ENCODE data around the gene TMEM63A. TPM values are rescaled to one million over a fixed set of nuclear protein-coding genes. Genes with fewer than 3 reads are reported as not detected.
A peak's percentile ranks its signal among the peaks of the same experiment; 100 is the strongest.

TMEM63A gene
- total and polyA plus RNA-seq, 2 of the 13 experiments (the other 11 are each of a cell fraction or from before 2014, with no cell fraction given): 23.9 to 53.3 TPM

DNA sequence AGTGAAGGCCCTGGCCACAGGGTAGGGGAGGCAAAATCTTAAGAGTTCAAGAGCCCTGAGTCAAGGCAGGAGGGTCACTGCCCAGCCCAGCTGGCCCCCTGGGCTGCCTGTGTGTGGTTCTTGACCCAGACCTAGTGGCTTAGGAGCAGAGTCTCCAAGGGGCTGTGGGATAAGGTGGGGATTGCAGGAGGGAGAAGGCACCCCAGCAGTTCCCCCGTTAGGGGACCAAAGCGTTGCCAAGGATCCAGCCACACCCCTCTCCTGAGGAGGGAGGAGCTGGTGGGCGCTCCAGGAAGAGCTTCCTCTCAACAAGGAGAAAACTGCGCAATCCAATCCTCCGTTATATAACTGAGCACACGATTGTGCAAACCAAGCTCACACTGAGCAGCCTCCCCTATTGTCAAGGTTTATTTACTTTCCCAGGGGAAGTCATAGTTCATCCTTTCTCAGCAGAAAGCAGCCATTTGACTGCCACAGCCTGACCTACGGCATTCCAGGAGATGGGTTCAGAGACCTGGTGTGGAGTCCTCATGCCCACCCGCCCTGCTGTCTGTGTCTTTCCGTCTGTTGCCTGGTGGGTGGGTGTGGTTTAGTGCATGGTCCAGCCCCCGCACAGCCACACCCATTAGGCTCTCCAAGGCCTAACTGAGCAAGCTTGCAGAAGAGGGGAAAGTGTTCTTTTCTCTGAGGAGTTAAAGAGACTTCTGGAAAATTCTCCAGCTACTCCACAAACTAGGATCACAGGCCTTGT is 68.8 kb downstream of the TMEM63A start (continued):
- TF ChIP-seq, protein P1, sequence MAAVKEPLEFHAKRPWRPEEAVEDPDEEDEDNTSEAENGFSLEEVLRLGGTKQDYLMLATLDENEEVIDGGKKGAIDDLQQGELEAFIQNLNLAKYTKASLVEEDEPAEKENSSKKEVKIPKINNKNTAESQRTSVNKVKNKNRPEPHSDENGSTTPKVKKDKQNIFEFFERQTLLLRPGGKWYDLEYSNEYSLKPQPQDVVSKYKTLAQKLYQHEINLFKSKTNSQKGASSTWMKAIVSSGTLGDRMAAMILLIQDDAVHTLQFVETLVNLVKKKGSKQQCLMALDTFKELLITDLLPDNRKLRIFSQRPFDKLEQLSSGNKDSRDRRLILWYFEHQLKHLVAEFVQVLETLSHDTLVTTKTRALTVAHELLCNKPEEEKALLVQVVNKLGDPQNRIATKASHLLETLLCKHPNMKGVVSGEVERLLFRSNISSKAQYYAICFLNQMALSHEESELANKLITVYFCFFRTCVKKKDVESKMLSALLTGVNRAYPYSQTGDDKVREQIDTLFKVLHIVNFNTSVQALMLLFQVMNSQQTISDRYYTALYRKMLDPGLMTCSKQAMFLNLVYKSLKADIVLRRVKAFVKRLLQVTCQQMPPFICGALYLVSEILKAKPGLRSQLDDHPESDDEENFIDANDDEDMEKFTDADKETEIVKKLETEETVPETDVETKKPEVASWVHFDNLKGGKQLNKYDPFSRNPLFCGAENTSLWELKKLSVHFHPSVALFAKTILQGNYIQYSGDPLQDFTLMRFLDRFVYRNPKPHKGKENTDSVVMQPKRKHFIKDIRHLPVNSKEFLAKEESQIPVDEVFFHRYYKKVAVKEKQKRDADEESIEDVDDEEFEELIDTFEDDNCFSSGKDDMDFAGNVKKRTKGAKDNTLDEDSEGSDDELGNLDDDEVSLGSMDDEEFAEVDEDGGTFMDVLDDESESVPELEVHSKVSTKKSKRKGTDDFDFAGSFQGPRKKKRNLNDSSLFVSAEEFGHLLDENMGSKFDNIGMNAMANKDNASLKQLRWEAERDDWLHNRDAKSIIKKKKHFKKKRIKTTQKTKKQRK (IDR thresholded peaks at IDR 0.05; ENCODE audit: low read length): no peak
- peak; percentile 99 for TF ChIP-seq TEAD3 (CRISPR knock-in tag; optimal IDR thresholded peaks at IDR 0.05; ENCODE audit: borderline replicate concordance)
- no peak for TF ChIP-seq ZNF775 (CRISPR knock-in tag; IDR thresholded peaks at IDR 0.05; ENCODE audit: borderline replicate concordance)
- TF ChIP-seq AKNA (CRISPR knock-in tag; IDR thresholded peaks at IDR 0.05; ENCODE audit: borderline replicate concordance): no peak
- TF ChIP-seq SETDB1 (CRISPR knock-in tag; IDR thresholded peaks at IDR 0.05; ENCODE audit: borderline replicate concordance): no peak
- peak; percentile 42; the same call in 1 of the 2 replicates for TF ChIP-seq KDM2A (CRISPR knock-in tag; IDR thresholded peaks at IDR 0.05; ENCODE audit: borderline replicate concordance, low read depth)
- TF ChIP-seq EP300 (IDR thresholded peaks at IDR 0.05; ENCODE audit: low read depth in 2 of 2, low read length in 2 of 2): peak; percentile 95 to 96
- peak; percentile 95 for TF ChIP-seq EP300 (CRISPR knock-in tag; IDR thresholded peaks at IDR 0.05; ENCODE audit: borderline replicate concordance)
- peak; percentile 89; the same call in 1 of the 2 replicates for TF ChIP-seq KDM3A (CRISPR knock-in tag; IDR thresholded peaks at IDR 0.05; ENCODE audit: low read depth)
- TF ChIP-seq, protein P2, sequence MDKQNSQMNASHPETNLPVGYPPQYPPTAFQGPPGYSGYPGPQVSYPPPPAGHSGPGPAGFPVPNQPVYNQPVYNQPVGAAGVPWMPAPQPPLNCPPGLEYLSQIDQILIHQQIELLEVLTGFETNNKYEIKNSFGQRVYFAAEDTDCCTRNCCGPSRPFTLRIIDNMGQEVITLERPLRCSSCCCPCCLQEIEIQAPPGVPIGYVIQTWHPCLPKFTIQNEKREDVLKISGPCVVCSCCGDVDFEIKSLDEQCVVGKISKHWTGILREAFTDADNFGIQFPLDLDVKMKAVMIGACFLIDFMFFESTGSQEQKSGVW (CRISPR knock-in tag; IDR thresholded peaks at IDR 0.05; ENCODE audit: borderline replicate concordance): no peak
- TF ChIP-seq IRX3 (CRISPR knock-in tag; IDR thresholded peaks at IDR 0.05; ENCODE audit: borderline replicate concordance, low read depth): no peak

All from HepG2 (cell line).